OCI-M2 (cell line): ENCODE data around the gene SLC2A8.

Experiments
- DNase-seq: peaks from one replicate; lab custom pipeline; 2025; ENCODE audit not compliant: unreplicated experiment; lab: John Stamatoyannopoulos, UW

The SLC2A8 gene

DNA sequence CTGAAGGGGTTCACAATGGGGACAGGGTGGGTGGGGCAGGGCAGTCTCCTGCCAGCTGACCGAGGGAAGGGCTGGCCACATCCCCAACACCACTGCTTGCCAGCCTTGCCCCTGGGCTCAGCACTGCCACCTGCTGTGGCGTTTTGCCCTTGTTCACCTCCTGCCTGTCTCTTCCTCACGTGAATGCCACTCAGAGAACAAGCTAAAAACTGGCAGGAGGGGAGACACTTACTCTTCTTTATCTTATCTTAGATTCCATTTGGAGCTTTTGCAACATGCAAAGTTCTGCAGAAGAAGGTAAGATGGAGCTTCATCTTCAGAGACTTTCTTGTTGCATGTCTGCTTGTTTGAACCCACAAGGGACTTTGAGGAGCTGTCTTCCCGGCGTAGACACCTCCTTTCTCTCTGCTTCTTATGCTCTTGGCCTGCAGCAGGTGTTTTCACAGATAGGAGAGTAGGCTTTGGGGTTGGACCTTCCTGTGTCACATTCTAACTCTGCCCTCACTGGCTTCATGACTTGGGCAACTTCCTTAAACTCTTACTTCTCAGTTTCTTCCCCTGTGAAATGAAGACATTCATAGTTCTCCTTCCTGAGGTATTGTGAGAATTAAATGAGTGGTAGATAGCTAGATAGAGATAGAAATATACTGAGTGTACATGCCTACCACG lies 58.5 kb downstream of the SLC2A8 start:
- no peak for DNase-seq

DNA sequence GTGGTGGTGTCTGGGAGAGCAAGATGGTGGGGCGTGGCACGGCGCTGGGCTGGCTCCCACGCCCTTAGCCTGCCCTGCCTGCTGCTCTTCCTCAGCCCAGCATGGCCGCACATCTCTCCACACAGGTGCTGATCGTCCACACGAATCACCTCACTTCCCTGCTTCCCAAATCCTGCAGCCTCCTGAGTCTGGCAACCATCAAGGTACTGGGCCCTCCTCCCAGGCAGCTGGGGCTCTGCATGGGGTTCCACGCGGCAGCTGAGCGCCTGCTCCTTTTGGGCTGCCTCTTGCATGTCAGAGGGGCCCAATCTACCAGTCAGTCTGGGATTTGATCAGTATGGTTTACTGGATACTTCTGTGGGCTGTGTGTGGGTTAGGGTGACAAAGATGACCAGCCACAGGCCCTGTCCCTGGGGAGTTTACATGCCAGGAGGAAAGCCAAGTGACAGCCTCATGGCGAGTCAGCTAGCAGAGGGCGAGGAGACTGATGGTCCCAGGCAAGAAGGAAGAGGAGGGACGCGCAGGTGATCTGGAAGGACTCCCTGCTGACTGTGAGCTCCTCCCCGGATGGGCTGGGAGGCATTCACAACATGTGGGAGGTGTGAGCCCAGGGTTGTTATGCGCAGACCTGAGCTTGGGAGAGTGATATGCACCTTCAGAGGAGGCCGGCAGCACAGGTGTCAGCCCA lies 60.4 kb downstream of the SLC2A8 start:
- DNase-seq: no peak
